ENCODE results near the gene TRIM24.

Gene TRIM24

DNA sequence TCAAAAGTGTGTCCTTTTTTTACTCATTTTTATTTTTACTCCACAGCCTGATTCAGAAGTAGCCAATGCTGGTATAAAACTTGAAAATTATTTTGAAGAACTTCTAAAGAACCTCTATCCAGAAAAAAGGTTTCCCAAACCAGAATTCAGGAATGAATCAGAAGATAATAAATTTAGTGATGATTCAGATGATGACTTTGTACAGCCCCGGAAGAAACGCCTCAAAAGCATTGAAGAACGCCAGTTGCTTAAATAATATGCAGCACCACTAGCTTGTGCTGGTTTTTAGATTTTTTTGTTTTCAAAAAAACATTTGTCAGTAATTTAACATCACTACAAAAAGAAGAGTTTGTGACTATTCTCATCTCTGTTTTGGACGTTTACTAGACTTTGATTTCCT is 124.6 kb downstream of the TRIM24 start:
- no peaks in the 10 kb centered on the region for H3K9me3 Mint-ChIP-seq
- no peak for DNase-seq
- H3K4me1 Mint-ChIP-seq: no peaks in the 10 kb centered on the region
- TF ChIP-seq, protein P1, sequence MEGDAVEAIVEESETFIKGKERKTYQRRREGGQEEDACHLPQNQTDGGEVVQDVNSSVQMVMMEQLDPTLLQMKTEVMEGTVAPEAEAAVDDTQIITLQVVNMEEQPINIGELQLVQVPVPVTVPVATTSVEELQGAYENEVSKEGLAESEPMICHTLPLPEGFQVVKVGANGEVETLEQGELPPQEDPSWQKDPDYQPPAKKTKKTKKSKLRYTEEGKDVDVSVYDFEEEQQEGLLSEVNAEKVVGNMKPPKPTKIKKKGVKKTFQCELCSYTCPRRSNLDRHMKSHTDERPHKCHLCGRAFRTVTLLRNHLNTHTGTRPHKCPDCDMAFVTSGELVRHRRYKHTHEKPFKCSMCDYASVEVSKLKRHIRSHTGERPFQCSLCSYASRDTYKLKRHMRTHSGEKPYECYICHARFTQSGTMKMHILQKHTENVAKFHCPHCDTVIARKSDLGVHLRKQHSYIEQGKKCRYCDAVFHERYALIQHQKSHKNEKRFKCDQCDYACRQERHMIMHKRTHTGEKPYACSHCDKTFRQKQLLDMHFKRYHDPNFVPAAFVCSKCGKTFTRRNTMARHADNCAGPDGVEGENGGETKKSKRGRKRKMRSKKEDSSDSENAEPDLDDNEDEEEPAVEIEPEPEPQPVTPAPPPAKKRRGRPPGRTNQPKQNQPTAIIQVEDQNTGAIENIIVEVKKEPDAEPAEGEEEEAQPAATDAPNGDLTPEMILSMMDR (IDR thresholded peaks at IDR 0.05): no peak
- no peak overlapping the region for H3K27ac Mint-ChIP-seq
- H3K36me3 Mint-ChIP-seq (ENCODE audit: low read depth): peaks cover 81% of the 10 kb centered on the region
- no peaks in the 10 kb centered on the region for H3K27me3 Mint-ChIP-seq (ENCODE audit: low read depth, poor library complexity)
- H3K4me3 Mint-ChIP-seq: no peak overlapping the region

DNA sequence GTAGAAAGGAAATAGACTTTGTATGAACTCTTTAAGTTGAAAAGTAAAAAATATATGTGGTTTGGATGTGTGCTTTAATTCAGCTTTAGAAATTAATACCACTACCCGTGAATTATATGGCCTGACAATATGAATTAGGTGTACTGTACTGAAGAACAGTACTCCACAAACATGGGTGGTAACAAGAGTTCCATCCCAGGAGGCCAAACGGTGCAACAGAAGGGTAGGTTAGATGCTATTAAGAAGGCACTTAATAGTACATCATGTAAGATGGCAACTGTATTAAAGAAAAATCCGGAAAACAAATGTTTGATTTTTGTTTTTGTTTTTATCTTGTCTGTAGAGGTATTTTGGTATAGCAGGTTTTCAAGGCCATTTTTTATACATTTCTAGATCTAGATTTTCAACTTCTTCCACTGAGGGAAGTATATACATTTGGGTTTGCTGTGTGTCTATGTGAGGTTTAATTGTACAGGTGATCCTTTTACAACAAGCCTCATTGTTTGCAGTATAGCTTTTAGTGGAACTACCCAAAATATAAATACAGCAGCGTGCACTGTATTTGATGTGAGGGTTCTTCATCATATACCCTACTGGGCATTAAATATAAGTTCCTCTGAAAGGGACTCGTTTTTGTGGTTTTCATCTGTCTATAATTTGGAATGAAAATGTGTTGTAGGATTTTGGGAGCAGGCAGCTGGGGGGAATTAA is 125.4 kb downstream of the TRIM24 start:
- Mint-ChIP-seq H3K4me1 (no peaks in the 10 kb centered on the region), H3K27ac (no peak overlapping the region), H3K9me3 (no peaks in the 10 kb centered on the region), H3K27me3 (ENCODE audit: low read depth, poor library complexity) (no peaks in the 10 kb centered on the region), H3K36me3 (ENCODE audit: low read depth) (peaks cover 74% of the 10 kb centered on the region), H3K4me3 (no peak overlapping the region)
- TF ChIP-seq, protein P1 (IDR thresholded peaks at IDR 0.05): no peak
- no peak for DNase-seq

DNA sequence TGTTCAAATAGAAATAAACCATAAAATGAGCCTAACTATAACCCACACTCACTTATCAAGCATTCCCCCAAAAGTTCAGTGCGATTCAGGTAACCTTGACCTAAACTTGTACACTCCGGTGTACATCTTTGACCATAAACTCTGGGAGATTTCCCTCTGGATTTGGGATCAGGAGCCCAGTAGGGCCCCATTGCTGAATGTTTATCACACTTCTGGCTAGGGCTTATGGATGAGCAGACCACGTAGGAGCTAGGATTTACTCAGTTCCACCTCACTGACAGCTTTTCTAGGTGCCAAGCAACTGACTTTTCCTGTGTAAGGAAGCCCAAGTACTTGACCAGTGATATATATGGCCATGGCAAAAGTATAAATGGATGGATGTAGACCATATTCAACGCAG is 127.4 kb downstream of the TRIM24 start:
- Mint-ChIP-seq H3K27ac (peak overlapping the region; percentile 79), H3K36me3 (ENCODE audit: low read depth) (peaks cover 55% of the 10 kb centered on the region), H3K27me3 (ENCODE audit: low read depth, poor library complexity) (no peaks in the 10 kb centered on the region), H3K4me3 (no peak overlapping the region), H3K9me3 (no peaks in the 10 kb centered on the region), H3K4me1 (no peaks in the 10 kb centered on the region)
- TF ChIP-seq, protein P1 (IDR thresholded peaks at IDR 0.05): no peak
- DNase-seq: no peak

DNA sequence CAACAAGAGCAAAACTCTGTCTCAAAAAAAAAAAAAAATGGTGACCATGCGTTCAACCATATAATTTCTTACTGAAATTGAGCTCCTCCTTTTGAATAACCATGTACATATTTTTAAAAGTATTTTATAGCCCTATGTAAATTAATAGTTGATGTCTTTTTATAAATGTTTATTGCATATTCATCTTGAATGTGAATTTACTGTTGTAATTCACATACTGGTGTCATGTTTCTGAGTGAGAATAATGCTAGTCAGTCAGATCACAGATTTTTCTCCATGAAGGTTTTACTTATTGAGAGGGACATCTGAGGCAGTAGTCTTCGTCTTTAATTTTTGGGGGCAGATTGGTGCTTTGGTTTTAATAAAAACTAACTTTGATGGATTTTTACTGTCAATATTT is 128.9 kb downstream of the TRIM24 start:
- Mint-ChIP-seq H3K9me3 (no peaks in the 10 kb centered on the region), H3K27me3 (ENCODE audit: low read depth, poor library complexity) (no peaks in the 10 kb centered on the region)
- TF ChIP-seq, protein P1 (IDR thresholded peaks at IDR 0.05): no peak

DNA sequence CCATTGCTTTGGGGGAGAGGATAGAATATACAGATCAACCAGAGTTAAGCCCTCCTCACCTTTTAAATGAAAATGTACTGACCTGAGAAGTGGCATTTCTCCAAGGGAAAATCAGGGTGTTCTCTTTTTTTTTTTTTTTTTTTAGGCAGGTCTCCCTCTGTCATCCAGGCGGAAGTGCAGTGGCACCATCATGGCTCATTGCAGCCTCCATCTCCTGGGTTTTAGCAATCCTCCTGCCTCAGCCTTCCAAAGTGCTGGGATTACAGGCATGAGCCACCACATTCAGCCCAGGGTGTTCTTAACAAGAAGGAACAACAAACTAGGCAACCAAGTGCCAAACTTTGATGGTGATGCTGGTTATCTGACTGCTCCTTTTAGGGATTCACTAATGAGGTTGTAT is 130.1 kb downstream of the TRIM24 start:
- no peak overlapping the region for H3K4me3 Mint-ChIP-seq
- H3K27ac Mint-ChIP-seq: no peak overlapping the region
- no peaks in the 10 kb centered on the region for H3K27me3 Mint-ChIP-seq (ENCODE audit: low read depth, poor library complexity)
- no peaks in the 10 kb centered on the region for H3K4me1 Mint-ChIP-seq
- H3K9me3 Mint-ChIP-seq: no peaks in the 10 kb centered on the region
- no peak for DNase-seq
- peaks cover 30% of the 10 kb centered on the region for H3K36me3 Mint-ChIP-seq (ENCODE audit: low read depth)
- TF ChIP-seq, protein P1 (IDR thresholded peaks at IDR 0.05): no peak

More for the DNA sequence above, 128.9 kb downstream of the TRIM24 start:
- DNase-seq: no peak
- Mint-ChIP-seq H3K27ac (no peak overlapping the region), H3K4me3 (no peak overlapping the region), H3K4me1 (no peaks in the 10 kb centered on the region), H3K36me3 (ENCODE audit: low read depth) (peaks cover 42% of the 10 kb centered on the region)

DNA sequence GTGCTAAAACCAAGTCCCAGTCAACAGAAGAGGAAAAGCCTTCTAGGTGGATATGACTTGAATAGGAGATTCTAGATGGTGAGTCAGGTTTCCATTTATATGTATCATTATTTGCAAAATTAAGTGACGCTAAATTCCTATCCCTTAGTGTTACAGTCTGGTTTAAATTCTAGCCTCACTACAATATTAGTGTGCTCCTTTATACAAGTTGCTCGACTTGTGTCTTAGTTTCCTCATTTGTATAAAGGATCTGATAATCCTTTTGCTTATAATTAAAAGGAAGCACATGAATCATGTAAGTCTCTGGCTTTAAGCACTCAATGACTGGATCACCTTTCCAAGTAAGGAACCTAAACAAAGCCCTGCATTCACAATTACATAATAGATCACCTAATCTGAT is 135.4 kb downstream of the TRIM24 start:
- Mint-ChIP-seq H3K4me3 (no peak overlapping the region), H3K4me1 (no peaks in the 10 kb centered on the region), H3K27ac (no peak overlapping the region), H3K9me3 (no peaks in the 10 kb centered on the region), H3K36me3 (ENCODE audit: low read depth) (no peaks in the 10 kb centered on the region), H3K27me3 (ENCODE audit: low read depth, poor library complexity) (peaks cover 3% of the 10 kb centered on the region)
- no peak for DNase-seq
- TF ChIP-seq, protein P1 (IDR thresholded peaks at IDR 0.05): no peak
